ENCODE measurements around the gene AUTS2.
A peak's percentile ranks its signal among the peaks of the same experiment; 100 is the strongest.

Gene AUTS2

DNA sequence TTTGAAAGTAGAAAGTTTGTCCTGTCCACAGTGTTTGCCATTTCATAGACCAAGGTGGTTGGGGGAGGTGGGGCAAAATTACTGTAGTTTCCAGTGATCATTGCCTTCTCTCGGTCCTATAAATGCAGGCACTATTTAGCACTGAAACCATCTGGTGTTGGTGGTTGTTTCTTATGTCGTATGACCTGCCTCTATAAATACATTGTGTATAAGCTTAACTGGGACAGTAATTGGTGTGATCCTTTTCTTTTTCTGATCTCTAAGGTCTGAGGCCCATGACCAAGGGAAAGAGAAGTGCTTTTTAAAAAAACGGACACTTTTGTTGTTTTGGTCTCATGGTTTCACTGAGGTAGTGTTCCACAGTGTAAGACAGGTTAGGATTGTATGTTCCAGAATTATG, 63.1 kb downstream of the AUTS2 start:
- FAIRE-seq (no peak), DNase-seq (ENCODE audit: insufficient read length) (no peak)
- no peak for TF ChIP-seq TAF1 (IDR thresholded peaks at IDR 0.05; ENCODE audit: borderline replicate concordance, low read depth, low read length)
- TF ChIP-seq POLR2AphosphoS5 (IDR thresholded peaks at IDR 0.05; ENCODE audit: low read depth, low read length), result no peak
- TF ChIP-seq POLR2A (IDR thresholded peaks at IDR 0.05; ENCODE audit: low read depth, low read length), result no peak

DNA sequence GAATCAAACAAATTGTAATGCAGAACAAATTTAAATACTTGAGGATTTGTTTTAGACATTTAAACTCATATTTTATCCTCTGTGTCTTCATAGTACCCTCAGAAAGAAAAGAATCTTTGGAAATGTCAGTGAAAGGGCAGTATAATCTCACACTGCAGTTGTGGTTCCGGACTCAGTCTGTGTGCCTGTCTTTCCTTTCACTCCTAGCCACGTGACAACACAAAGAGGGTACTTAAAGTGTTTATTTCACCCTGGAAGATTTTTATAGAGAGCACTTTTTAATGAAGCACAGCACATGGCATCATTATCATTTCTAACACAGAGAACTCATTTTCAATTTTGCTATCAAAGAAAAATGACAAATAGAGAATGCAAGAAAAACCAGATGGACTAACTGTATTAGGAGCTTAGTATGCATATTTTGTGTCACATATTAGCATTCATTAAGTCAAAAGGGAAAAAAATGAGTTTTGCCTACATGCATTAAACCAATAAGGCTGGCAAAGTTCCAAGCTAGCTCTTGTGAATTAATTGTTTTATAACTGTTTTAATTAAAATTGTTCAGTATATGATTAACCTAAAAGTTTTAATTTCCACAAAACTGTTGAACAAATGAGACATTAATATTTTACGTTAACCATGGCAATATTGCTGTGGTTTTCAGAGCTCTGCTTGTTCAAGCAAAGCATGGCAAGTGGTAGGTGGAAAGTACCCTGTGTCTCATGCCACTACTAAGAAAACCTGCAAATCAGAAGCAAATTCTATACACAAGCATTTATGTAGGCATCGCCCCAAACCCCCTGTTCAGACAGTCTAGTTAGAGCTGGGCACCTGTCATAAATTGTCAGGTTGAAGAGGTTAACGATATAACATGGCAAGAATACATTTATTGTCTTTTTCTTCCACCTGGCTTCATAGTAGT, 65.9 kb downstream of the AUTS2 start:
- FAIRE-seq, result no peak
- TF ChIP-seq POLR2AphosphoS5 (IDR thresholded peaks at IDR 0.05; ENCODE audit: low read depth, low read length) (no peak), POLR2A (IDR thresholded peaks at IDR 0.05; ENCODE audit: low read depth, low read length) (no peak)
- DNase-seq (ENCODE audit: insufficient read length), result no peak

DNA sequence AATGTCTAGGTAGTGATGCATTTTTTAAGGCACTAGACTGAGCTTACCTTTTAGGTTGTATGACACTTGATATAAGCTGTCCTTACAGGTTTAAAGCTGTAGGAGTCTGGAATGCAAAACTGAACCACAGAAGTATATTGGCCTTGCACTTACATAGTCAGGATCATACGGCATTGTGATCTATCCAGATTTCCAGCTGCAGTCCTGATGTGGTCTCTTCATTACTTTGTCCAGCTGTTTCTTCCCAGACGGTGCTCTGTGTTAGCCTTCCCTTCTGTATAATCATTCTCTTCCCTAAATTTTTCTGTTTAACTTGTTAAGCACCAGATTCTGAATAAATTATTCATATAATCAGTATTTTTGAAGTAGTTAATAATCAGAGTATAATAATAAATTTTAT, 67.1 kb downstream of the AUTS2 start:
- FAIRE-seq (no peak), DNase-seq (ENCODE audit: insufficient read length) (no peak)
- no peak for TF ChIP-seq POLR2A (IDR thresholded peaks at IDR 0.05; ENCODE audit: low read depth, low read length)
- TF ChIP-seq TAF1 (IDR thresholded peaks at IDR 0.05; ENCODE audit: borderline replicate concordance, low read depth, low read length), result no peak
- TF ChIP-seq POLR2AphosphoS5 (IDR thresholded peaks at IDR 0.05; ENCODE audit: low read depth, low read length), result no peak

- FAIRE-seq (peak; percentile 64), DNase-seq (ENCODE audit: insufficient read length) (no peak)
- TF ChIP-seq POLR2AphosphoS5 (IDR thresholded peaks at IDR 0.05; ENCODE audit: low read depth, low read length) (no peak), TAF1 (IDR thresholded peaks at IDR 0.05; ENCODE audit: borderline replicate concordance, low read depth, low read length) (no peak), POLR2A (IDR thresholded peaks at IDR 0.05; ENCODE audit: low read depth, low read length) (no peak)
Observed at GRCh38 chr7:69668339-69668870, 70.1 kb downstream of the AUTS2 start.

- TF ChIP-seq TAF1 (IDR thresholded peaks at IDR 0.05; ENCODE audit: borderline replicate concordance, low read depth, low read length) (no peak), POLR2AphosphoS5 (IDR thresholded peaks at IDR 0.05; ENCODE audit: low read depth, low read length) (no peak), POLR2A (IDR thresholded peaks at IDR 0.05; ENCODE audit: low read depth, low read length) (no peak)
- DNase-seq (ENCODE audit: insufficient read length), result no peak
- FAIRE-seq, result no peak
Observed at GRCh38 chr7:69670701-69671100, 72.4 kb downstream of the AUTS2 start.

- TF ChIP-seq POLR2AphosphoS5 (IDR thresholded peaks at IDR 0.05; ENCODE audit: low read depth, low read length) (no peak), POLR2A (IDR thresholded peaks at IDR 0.05; ENCODE audit: low read depth, low read length) (no peak), TAF1 (IDR thresholded peaks at IDR 0.05; ENCODE audit: borderline replicate concordance, low read depth, low read length) (no peak)
- FAIRE-seq (no peak), DNase-seq (ENCODE audit: insufficient read length) (no peak)
Observed at GRCh38 chr7:69673074-69673473, 74.8 kb downstream of the AUTS2 start.

- DNase-seq (ENCODE audit: insufficient read length), result no peak
- peak; percentile 90 for FAIRE-seq
Observed at GRCh38 chr7:69674701-69675182, 76.5 kb downstream of the AUTS2 start.

GRCh38 chr7:69676247-69676646, 78.0 kb downstream of the AUTS2 start:
- FAIRE-seq (peak; percentile 51), DNase-seq (ENCODE audit: insufficient read length) (no peak)
- no peak for TF ChIP-seq POLR2AphosphoS5 (IDR thresholded peaks at IDR 0.05; ENCODE audit: low read depth, low read length)
- no peak for TF ChIP-seq TAF1 (IDR thresholded peaks at IDR 0.05; ENCODE audit: borderline replicate concordance, low read depth, low read length)
- no peak for TF ChIP-seq POLR2A (IDR thresholded peaks at IDR 0.05; ENCODE audit: low read depth, low read length)

More at GRCh38 chr7:69674701-69675182, 76.5 kb downstream of the AUTS2 start:
- TF ChIP-seq TAF1 (IDR thresholded peaks at IDR 0.05; ENCODE audit: borderline replicate concordance, low read depth, low read length) (no peak), POLR2A (IDR thresholded peaks at IDR 0.05; ENCODE audit: low read depth, low read length) (no peak), POLR2AphosphoS5 (IDR thresholded peaks at IDR 0.05; ENCODE audit: low read depth, low read length) (no peak)

GRCh38 chr7:69677054-69677852, 79.0 kb downstream of the AUTS2 start:
- DNase-seq (ENCODE audit: insufficient read length), result no peak
- no peak for TF ChIP-seq TAF1 (IDR thresholded peaks at IDR 0.05; ENCODE audit: borderline replicate concordance, low read depth, low read length)
- TF ChIP-seq POLR2A (IDR thresholded peaks at IDR 0.05; ENCODE audit: low read depth, low read length), result no peak
- TF ChIP-seq POLR2AphosphoS5 (IDR thresholded peaks at IDR 0.05; ENCODE audit: low read depth, low read length), result no peak
- peak; percentile 82 for FAIRE-seq

DNA sequence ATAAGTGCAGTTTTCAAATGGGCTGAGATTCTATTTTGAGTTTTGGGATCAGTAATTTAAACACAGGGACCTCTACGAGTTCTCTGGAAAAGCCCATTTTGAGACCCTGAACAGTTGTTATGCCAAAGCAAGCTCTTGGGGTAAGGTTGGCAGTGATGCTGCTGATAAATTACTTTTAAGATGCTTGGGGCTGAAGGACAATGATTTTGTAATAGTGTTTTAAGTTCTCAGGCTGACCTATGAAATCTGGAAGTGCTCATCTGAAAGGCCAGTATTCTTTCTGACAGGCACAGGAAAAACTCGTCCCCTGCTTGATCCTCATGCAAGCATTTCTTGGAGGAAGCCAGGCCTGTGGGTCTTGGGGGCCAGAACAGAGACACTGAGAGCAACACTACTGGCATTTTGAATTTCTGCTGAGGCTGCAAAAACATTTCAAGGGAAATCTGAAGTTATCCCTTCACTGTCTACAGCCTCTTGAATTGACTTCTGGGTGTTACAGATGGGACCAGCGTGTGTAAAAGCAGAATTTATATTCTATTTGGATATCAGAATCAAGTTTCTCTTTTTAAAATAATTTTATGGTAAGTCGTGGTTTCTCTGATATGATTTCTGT, 79.7 kb downstream of the AUTS2 start:
- TF ChIP-seq TAF1 (IDR thresholded peaks at IDR 0.05; ENCODE audit: borderline replicate concordance, low read depth, low read length), result no peak
- no peak for TF ChIP-seq POLR2A (IDR thresholded peaks at IDR 0.05; ENCODE audit: low read depth, low read length)
- TF ChIP-seq POLR2AphosphoS5 (IDR thresholded peaks at IDR 0.05; ENCODE audit: low read depth, low read length), result no peak
- DNase-seq (ENCODE audit: insufficient read length) (no peak), FAIRE-seq (peak; percentile 50)
